Stimulated activated CD8-positive, alpha-beta memory T cell treated with anti-CD3 and anti-CD28 coated beads, Interleukin-7, amount 100 ng/mL, for 1 hour (primary cell): ENCODE data around the gene ANKRD28.

ENCODE experiments used
- DNase-seq, 2 donors: peaks; one replicate each; pipeline ENCODE4 v3.0.0-alpha.2; 2020; ENCODE audit warnings: low read depth in 2 of 2

ANKRD28 gene

DNA sequence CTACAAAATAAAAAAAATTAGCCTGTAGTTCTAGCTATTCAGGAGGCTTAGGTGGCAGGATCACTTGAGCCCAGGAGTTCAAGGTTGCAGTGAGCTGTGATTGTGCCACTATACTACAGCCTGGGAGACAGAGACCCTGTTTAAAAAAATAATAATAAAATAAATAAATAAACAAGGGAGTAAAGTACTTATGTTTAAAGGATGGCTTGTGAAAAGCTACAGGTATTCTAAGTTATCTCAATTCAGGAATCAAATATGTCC lies 74.2 kb downstream of the ANKRD28 start:
- DNase-seq = no peak

DNA sequence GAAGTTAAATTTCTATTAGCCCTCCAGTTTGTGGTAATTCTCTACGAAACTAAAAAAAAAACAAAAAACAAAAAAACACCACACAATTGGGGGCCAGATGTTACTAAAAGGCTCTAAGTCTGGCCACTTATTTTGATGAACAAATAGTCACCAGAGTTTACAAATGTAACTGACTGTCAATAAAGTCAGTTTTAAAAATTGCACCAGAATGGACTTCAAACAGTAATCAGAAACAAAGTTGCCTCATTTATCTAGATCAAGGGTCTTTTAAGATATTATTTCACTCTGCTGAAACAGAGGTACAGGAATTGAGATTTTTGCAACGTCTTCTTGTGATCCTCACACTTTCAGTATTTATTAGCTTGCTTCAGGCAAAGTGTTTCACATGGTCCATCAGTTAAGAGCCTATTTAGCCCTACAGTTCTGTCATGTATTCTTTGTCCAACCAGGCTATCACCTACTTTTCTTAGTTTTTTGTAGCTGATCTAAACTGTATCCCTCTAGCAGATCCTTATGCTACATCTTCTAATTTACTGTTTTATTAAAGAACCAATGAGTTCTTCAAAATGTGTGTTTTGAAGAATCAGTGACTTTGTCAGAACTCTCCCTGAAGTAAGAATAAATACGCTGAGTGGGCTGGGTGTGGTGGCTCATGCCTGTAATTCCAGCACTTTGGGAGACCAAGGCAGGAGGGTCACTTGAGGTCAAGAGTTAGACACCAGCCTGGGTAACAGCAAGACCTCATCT lies 74.7 kb downstream of the ANKRD28 start:
- no peak for DNase-seq

DNA sequence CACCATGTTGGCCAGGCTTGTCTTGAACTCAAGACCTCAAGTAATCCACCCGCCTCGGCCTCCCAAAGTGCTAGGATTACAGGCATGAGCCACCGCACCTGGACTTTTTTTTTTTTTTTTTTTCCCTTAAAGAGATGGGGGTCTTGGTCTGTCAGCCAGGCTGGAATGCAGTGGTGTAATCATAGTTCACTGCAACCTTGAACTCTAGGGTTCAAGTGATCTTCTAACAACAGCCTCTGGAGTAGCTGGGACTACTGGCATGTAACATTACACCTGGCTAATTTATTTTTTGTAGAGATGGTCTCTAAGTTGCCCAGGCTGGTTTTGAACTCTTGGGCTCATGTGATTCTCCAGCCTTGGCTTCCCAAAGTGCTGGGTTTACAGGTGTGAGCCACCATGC lies 81.6 kb downstream of the ANKRD28 start:
- no peak for DNase-seq

GRCh38 chr3:15714448-15714847 lies 83.3 kb downstream of the ANKRD28 start:
- no peak for DNase-seq

GRCh38 chr3:15713364-15713763 lies 84.4 kb downstream of the ANKRD28 start:
- DNase-seq = no peak

- DNase-seq = no peak
Measured at GRCh38 chr3:15711281-15711680, 86.5 kb downstream of the ANKRD28 start.

DNA sequence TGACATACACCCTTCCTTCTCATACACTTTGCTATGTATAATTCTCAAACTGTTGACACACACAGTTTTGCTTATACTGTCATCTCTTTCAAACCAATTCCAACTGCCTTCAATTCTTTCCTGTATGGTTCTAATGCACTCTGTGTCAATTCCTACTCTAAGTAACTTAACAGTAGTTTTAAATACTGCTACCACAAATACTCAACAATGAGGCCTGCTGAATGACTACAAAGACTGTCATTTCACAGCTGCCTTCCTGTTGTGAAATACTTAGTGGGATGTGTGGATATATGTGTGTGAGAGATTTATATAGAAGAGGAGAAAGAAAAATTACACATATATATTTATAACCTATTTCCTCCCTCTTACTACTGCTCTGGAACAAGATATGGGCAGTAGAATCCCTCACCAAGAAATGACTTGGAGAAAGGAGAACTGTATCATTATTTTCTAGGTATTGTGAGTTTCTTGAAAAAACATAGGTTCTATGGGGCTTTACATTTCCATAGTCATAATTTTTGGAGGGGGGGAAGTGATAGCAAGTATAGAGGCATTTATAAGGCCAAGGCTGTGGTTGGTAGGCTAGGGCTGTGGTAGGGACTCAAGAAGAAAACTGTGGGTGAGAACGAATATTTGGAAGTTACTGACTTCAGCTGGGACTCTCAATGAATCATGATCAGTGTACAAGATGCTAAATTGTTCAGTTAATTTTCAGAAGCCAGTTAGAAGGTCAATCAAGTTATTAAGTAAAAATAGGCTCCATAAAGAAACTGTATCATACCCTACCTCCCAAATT lies 88.7 kb downstream of the ANKRD28 start:
- no peak for DNase-seq

DNA sequence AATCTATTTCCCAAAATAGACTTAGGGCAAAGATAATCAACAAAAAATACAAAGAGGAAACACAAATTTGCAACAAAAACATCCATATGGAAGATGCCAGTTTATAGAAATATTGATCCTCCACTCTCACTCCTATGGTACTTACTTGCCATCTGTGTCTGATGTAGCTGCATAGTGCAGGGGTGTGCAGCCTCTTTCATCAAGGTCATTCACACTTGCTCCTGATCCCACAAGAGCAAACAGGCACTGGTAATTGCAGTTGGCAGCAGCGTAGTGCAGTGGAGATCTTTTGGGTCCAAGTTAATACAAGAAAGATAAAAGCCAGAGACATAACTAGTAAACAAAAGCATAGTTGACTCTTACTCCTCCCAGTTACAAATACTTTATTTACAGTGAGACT lies 90.0 kb downstream of the ANKRD28 start:
- DNase-seq = no peak

DNA sequence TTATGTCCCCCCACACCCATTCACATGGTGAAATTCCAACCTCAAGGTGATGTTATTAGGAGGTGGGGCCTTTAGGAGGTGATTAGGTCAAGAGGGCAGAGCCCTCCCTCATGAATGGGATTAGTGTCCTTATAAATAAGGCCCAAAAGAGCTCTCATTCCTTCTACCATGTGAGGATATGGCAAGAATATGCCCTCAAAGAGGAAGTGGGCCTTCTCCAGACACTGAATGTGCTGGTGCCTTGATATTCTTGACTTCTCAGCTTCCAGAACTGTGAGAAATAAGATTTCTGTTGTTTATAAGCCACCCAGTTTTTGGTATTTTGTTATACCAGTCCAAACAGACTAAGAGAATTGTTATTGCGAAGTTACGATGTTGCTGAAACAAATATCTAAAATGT lies 94.4 kb downstream of the ANKRD28 start:
- no peak for DNase-seq

DNA sequence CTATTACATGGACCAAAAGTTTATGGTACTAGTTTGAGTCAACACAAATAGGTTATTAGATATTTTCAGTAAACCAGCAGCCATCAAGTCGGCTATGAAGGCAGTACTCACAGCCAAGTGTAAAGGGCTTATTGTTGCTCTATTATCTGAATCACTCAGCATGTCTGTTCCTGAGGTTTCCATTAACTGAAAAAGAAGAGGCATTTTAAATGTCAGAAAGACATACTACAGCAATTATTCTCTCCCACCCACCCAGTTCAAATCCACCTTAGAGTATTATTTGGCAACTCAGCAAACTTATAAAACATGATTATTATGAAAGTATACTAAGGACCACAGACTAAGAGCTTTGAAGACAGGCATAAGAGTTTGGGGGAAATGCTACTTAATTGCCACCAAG lies 103.2 kb downstream of the ANKRD28 start:
- no peak for DNase-seq

- no peak for DNase-seq
Measured at GRCh38 chr3:15693355-15693754, 104.4 kb downstream of the ANKRD28 start.

GRCh38 chr3:15690748-15691147 lies 107.0 kb downstream of the ANKRD28 start:
- DNase-seq = no peak

DNA sequence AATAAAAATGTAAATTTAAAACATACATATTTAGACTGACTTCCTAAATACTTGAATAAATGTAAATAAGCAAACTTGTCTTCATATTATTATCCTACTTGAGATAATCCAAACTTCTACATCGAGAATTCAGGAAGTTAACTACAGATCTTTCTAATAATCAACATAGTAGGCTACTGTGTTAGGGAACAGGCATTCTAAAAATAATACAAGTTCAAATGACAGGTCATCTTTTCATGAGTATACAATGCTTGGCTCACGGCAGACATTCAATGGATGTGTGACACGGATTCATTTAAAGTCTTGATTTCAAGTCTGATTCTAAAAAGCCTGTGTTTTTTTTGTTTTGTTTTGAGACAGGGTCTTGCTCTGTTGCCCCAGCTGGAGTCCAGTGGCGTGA lies 107.5 kb downstream of the ANKRD28 start:
- no peak for DNase-seq

GRCh38 chr3:15685927-15686326 lies 111.9 kb downstream of the ANKRD28 start:
- DNase-seq = no peak

- no peak for DNase-seq
Measured at GRCh38 chr3:15683253-15683652, 114.5 kb downstream of the ANKRD28 start.

- DNase-seq = no peak
Measured at GRCh38 chr3:15682561-15683185, 115.1 kb downstream of the ANKRD28 start.

- no peak for DNase-seq
Measured at GRCh38 chr3:15681668-15682067, 116.1 kb downstream of the ANKRD28 start.

DNA sequence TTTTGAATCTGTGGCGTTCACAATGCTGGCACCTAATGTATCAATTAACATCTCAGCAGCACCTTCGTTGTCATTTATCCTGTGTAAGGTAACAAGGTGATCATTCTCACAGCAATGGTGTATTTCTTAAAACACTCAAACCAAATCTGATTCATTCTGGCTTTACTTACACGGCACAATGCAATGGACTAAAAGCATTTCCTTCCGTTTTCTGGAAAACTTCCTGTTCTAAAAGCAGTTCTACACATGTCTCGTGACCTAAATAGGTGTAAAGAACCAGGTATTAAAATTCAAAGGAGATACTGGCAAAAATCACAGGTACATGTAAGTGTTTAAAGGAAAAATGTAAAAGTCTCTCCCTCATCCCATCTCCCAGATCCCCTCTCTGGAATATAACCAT lies 118.5 kb downstream of the ANKRD28 start:
- no peak for DNase-seq

DNA sequence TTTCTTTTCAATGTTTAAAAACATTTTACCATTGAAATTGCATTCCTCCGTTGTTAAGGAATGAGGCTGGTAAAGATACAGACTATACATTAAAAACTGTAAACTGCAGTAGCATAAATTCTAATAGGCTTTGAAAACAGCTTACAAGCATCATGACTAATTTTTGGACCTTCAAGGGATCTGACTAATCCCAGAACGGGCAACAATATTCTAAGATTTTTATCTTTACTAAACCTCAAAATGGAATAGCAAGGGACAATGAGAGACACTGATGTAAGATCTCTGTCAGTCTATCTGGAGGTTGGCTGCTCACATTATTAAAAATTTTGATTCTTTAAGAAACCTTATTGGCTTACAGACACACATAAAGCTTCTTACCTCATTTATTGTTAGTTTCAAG lies 121.5 kb downstream of the ANKRD28 start:
- no peak for DNase-seq

- DNase-seq = no peak
Measured at GRCh38 chr3:15673536-15673935, 124.2 kb downstream of the ANKRD28 start.

GRCh38 chr3:15667484-15667883 lies 130.3 kb downstream of the ANKRD28 start:
- DNase-seq = peak in 1 of 2 donors; percentile 12

DNA sequence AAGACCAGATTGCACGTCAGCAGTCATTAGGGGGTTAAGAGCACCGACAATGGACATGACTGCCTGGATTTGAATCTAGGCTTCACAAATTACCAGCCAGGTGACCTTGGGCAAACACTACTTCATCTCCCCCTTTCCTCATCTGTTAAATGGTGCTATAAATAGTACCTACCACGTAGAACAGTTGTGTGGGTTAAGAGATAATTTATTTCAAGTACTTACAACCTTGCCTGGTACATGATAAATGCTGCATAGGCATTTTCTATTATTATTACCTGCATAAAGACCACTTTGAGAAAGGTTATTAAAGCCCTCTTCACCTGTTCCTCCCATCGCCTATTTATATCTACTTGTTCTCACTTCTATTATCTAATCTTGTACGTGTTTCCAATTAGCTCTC lies 131.5 kb downstream of the ANKRD28 start:
- no peak for DNase-seq

DNA sequence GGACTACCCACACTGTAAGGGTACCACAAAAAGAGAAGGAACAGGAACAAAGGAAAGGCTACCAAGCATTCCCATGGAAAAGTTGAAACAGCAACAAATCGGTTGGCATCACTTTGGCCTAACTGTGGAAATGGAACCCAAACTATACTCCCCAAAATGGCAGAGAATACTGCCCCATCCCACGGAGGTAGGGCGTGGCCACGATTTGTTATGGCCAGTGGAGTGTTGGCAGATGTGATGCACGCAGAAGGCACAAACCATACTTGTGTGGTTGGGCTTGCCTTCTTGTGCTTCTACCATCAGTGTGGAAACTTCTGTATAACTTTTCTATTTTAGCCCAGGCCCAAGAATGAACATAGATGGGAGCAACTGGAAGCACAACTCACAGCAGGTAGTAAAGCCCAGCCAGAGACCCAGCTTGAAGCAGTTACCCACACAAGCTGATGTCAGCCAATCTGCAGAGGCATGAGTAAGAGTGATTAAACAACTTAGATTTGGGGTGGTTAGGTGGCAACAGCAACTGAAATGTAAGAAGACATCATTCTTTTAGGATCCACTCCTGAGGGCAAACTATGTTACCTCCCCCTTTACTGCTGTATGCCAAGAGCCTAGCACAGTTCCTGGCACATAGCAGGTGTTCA lies 132.1 kb downstream of the ANKRD28 start:
- no peak for DNase-seq
